Sigmoid colon (tissue), 7 donors: ENCODE data around the gene THEMIS2. TPM values are rescaled to one million over a fixed set of nuclear protein-coding genes. Genes with fewer than 3 reads are reported as not detected.
A peak's percentile ranks its signal among the peaks of the same experiment; 100 is the strongest.

Source experiments
- DNase-seq: peaks from one replicate; pipeline ENCODE4 v3.0.0-alpha.2; 2019
- H3K27ac ChIP-seq, 4 donors: fragments of 200-600 bp; sonication (generic); one replicate each; pipeline ENCODE4 v1.5.1; 2016 to 2019; ENCODE audit warnings: mild to moderate bottlenecking in 1 of 4
- H3K27me3 ChIP-seq, 3 donors: fragments of 200-600 bp; sonication (generic); one replicate each; pipeline ENCODE4 v1.5.1; 2019; ENCODE audit warnings: mild to moderate bottlenecking in 1 of 3
- H3K36me3 ChIP-seq, 4 donors: fragments of 200-600 bp; sonication (generic); one replicate each; pipeline ENCODE4 v1.5.1; 2016 to 2019
- H3K4me1 ChIP-seq, 4 donors: fragments of 200-600 bp; sonication (generic); one replicate each; pipeline ENCODE4 v1.5.1; 2017 to 2019
- H3K4me3 ChIP-seq, 4 donors: fragments of 200-600 bp; sonication (generic); one replicate each; pipeline ENCODE4 v1.5.1; 2017 to 2019; ENCODE audit warnings: mild to moderate bottlenecking in 2 of 4, moderate library complexity in 1 of 4
- H3K9me3 ChIP-seq, 4 donors: fragments of 200-600 bp in 3 of 4; sonication (generic) in 3 of 4; one replicate each; pipeline versions ENCODE4 v1.5.1 to v1.6.1; 2013 to 2019
- CTCF ChIP-seq, 4 experiments: fragments of 450-650 bp in 3 of 4; fragments of 200-600 bp in 1 of 4; IDR thresholded peaks; one replicate each; pipeline ENCODE4 v1.5.1; 2016 to 2019; ENCODE audit warnings: antibody characterized with exemption in 4 of 4, mild to moderate bottlenecking in 3 of 4, moderate library complexity in 2 of 4
- EP300 ChIP-seq, 4 donors: sonication (generic); formaldehyde crosslinking; IDR thresholded peaks; one replicate each; pipeline ENCODE4 v1.6.1; 2017; ENCODE audit warnings: antibody characterized with exemption in 4 of 4
- POLR2A ChIP-seq, 2 donors: fragments of 450-650 bp; IDR thresholded peaks; one replicate each; pipeline ENCODE4 v1.6.1; 2016; ENCODE audit warnings: antibody characterized with exemption in 2 of 2, mild to moderate bottlenecking in 2 of 2, moderate library complexity in 2 of 2
- POLR2AphosphoS5 ChIP-seq, 4 donors: sonication (generic); formaldehyde crosslinking; IDR thresholded peaks; one replicate each; pipeline ENCODE4 v1.6.1; 2017; ENCODE audit warnings: antibody characterized with exemption in 4 of 4
- WGBS, 2 donors: extraction: QIAGEN DNeasy Blood & Tissue Kit; methylation state at CpG; one replicate each; pipeline ENCODE4 v1.1.7; 2013; 5-methylcytosine and 5-hydroxymethylcytosine counted together
- intact Hi-C: fragments of 100-400 bp; cut with DNase I; formaldehyde crosslinking; loops from one replicate; pipeline ENCODE4 v1.15.1; 2023
- polyA plus RNA-seq, 3 donors: library from polyadenylated mRNA; stranded (reverse); fragments of 200-250 nt; gene quantifications; one replicate each; pipeline ENCODE4 v1.2.3, GENCODE V29; 2013
- total RNA-seq, 4 donors: library from RNA; depleted of rRNA; stranded (reverse); fragments of >200 nt; gene quantifications; one replicate each; pipeline ENCODE4 v1.1.0, GENCODE V29; 2016
- donor health status: healthy with polysubstance abuse.
- donor health status: Bipolar disorder and iron deficiency.
- donor health status: healthy.

THEMIS2 gene
- total and polyA plus RNA-seq, 7 donors, result 9.0 to 32.2 (median 14.8) TPM

GRCh38 chr1:27878039-27878438 lies 5.7 kb downstream of the THEMIS2 start:
- Histone ChIP-seq H3K27ac (no peak overlapping the region), H3K4me3 (no peak overlapping the region), H3K9me3 (no peaks in the 10 kb centered on the region), H3K27me3 (no peaks in the 10 kb centered on the region), H3K36me3 (no peaks in the 10 kb centered on the region), H3K4me1 (peaks cover 0 to 10% (median 4%) of the 10 kb centered on the region in 4 donors)
- no peak for TF ChIP-seq POLR2AphosphoS5 (IDR thresholded peaks at IDR 0.05)
- TF ChIP-seq EP300 (IDR thresholded peaks at IDR 0.05), result no peak
- TF ChIP-seq POLR2A (IDR thresholded peaks at IDR 0.05), result no peak
- no peak for TF ChIP-seq CTCF (IDR thresholded peaks at IDR 0.05)
- intact Hi-C loops, result no loop called here
- DNase-seq, result peak; percentile 6
- 71 to 82% methylated on average over 4 of the region's 4 CpGs for WGBS, 2 donors

GRCh38 chr1:27878787-27879335 lies 6.5 kb downstream of the THEMIS2 start:
- WGBS, 2 donors, result 70 to 74% methylated on average over 8 of the region's 8 CpGs
- no peaks in the 10 kb centered on the region for H3K27me3 ChIP-seq
- H3K4me1 ChIP-seq, result peaks cover 0 to 7% (median 2%) of the 10 kb centered on the region in 4 donors
- no peaks in the 10 kb centered on the region for H3K9me3 ChIP-seq
- no peak overlapping the region for H3K4me3 ChIP-seq
- intact Hi-C loops, result no loop called here
- H3K27ac ChIP-seq, result no peak overlapping the region
- no peaks in the 10 kb centered on the region for H3K36me3 ChIP-seq
- TF ChIP-seq EP300 (IDR thresholded peaks at IDR 0.05), result no peak
- TF ChIP-seq POLR2A (IDR thresholded peaks at IDR 0.05), result no peak
- TF ChIP-seq CTCF (IDR thresholded peaks at IDR 0.05), result no peak
- no peak for TF ChIP-seq POLR2AphosphoS5 (IDR thresholded peaks at IDR 0.05)
- DNase-seq, result peak; percentile 58

DNA sequence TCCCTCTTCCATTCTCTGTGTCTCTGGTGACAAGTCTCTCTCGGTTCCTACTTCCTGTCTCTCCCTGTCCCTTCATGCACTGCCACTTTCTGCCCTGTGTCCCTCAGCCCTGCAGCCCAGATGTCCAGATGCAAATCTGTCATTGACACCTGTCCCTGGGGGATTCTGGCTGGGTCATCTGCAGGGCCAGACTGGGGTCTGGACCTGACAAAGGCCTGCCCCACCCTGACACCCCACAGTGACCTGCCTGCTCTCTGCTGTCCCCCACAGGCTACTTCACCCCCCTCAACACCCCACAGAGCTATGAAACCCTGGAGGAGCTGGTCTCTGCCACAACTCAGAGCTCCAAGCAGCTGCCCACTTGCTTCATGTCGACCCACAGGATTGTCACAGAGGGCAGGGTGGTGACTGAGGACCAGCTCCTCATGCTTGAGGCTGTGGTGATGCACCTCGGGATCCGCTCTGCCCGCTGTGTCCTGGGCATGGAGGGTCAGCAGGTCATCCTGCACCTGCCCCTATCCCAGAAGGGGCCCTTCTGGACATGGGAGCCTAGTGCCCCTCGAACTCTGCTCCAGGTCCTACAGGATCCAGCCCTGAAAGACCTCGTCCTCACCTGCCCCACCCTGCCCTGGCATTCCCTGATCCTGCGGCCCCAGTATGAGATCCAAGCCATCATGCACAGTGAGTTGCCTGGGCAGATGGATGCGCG lies 7.2 kb downstream of the THEMIS2 start:
- peak; percentile 54 for DNase-seq
- 69 to 87% methylated on average over 10 of the region's 10 CpGs for WGBS, 2 donors

DNA sequence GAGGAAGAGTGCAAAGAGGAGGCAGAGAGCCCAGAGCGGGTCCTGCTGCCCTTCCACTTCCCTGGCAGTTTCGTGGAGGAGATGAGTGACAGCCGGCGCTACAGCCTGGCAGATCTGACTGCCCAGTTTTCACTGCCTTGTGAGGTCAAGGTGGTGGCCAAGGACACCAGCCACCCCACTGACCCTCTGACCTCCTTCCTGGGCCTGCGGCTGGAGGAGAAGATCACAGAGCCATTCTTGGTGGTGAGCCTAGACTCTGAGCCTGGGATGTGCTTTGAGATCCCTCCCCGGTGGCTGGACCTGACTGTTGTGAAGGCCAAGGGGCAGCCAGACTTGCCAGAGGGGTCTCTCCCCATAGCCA lies 10.2 kb downstream of the THEMIS2 start:
- peak overlapping the region in 2 of 4 donors; percentile 14 to 48 for H3K27ac ChIP-seq
- no peaks in the 10 kb centered on the region for H3K9me3 ChIP-seq
- WGBS, 2 donors, result 96 to 97% methylated on average over 6 of the region's 6 CpGs
- H3K4me1 ChIP-seq, result no peaks in the 10 kb centered on the region
- no peaks in the 10 kb centered on the region for H3K27me3 ChIP-seq
- peaks cover 0 to 5% (median 0%) of the 10 kb centered on the region in 4 donors for H3K36me3 ChIP-seq
- DNase-seq, result no peak
- TF ChIP-seq POLR2A (IDR thresholded peaks at IDR 0.05), result no peak
- TF ChIP-seq EP300 (IDR thresholded peaks at IDR 0.05), result no peak
- TF ChIP-seq POLR2AphosphoS5 (IDR thresholded peaks at IDR 0.05), result no peak
- TF ChIP-seq CTCF (IDR thresholded peaks at IDR 0.05), result no peak
- intact Hi-C loops, result no loop called here
- no peak overlapping the region for H3K4me3 ChIP-seq

More for the DNA sequence above, 7.2 kb downstream of the THEMIS2 start:
- Histone ChIP-seq H3K27ac (no peak overlapping the region), H3K4me3 (no peak overlapping the region), H3K9me3 (no peaks in the 10 kb centered on the region), H3K36me3 (no peaks in the 10 kb centered on the region), H3K4me1 (peaks cover 0 to 7% (median 2%) of the 10 kb centered on the region in 4 donors), H3K27me3 (no peaks in the 10 kb centered on the region)
- intact Hi-C loops, result no loop called here
- TF ChIP-seq POLR2AphosphoS5 (IDR thresholded peaks at IDR 0.05) (no peak), EP300 (IDR thresholded peaks at IDR 0.05) (no peak), CTCF (IDR thresholded peaks at IDR 0.05) (no peak), POLR2A (IDR thresholded peaks at IDR 0.05) (no peak)
